ENCODE results near the gene LRIG1.

The LRIG1 gene

GRCh38 chr3:66396161-66396760, 104.6 kb downstream of the LRIG1 start:
- WGBS (ENCODE audit: insufficient coverage), result 98% methylated on average over 12 of the region's 13 CpGs

GRCh38 chr3:66395635-66396034, 105.2 kb downstream of the LRIG1 start:
- peaks cover 0 to 28% (median 4%) of the 10 kb centered on the region in 4 experiments for H3K36me3 ChIP-seq (ENCODE audit: control insufficient read depth in 4 of 4, insufficient read depth in 4 of 4, low read length in 3 of 4)
- no peaks in the 10 kb centered on the region for H3K9me3 ChIP-seq (ENCODE audit: control extremely low read depth in 1 of 5, control insufficient read depth in 4 of 5, insufficient read depth in 2 of 5, low read depth in 1 of 5, low read length in 4 of 5)
- 96% methylated on average over 10 of the region's 10 CpGs for WGBS (ENCODE audit: insufficient coverage)
- CTCF ChIA-PET, result no interaction called here
- POLR2A ChIA-PET, result no interaction called here
- DNase-seq, result no peak
- H3K4me3 ChIP-seq (ENCODE audit: control insufficient read depth in 1 of 7, extremely low read depth in 1 of 7, insufficient read depth in 4 of 7, low read depth in 2 of 7, low read length in 6 of 7), result no peak overlapping the region
- H3K4me1 ChIP-seq (ENCODE audit: control extremely low read depth in 1 of 4, control insufficient read depth in 4 of 4, insufficient read depth in 4 of 4, low read length in 3 of 4), result peaks cover 0 to 3% (median 1%) of the 10 kb centered on the region in 4 experiments
- no peak overlapping the region for H3K27ac ChIP-seq (ENCODE audit: insufficient read depth in 1 of 2, low read depth in 1 of 2, low read length in 2 of 2, poor library complexity in 1 of 2, severe bottlenecking in 2 of 2)
- no peaks in the 10 kb centered on the region for H3K27me3 ChIP-seq (replicated peaks in 2 of 5; ENCODE audit: control insufficient read depth in 4 of 5, insufficient read depth in 5 of 5, low read length in 4 of 5)

More at GRCh38 chr3:66396161-66396760, 104.6 kb downstream of the LRIG1 start:
- Histone ChIP-seq H3K27ac (ENCODE audit: insufficient read depth in 1 of 2, low read depth in 1 of 2, low read length in 2 of 2, poor library complexity in 1 of 2, severe bottlenecking in 2 of 2) (no peak overlapping the region), H3K4me1 (ENCODE audit: control extremely low read depth in 1 of 4, control insufficient read depth in 4 of 4, insufficient read depth in 4 of 4, low read length in 3 of 4) (peaks cover 0 to 3% (median 1%) of the 10 kb centered on the region in 4 experiments), H3K9me3 (ENCODE audit: control extremely low read depth in 1 of 5, control insufficient read depth in 4 of 5, insufficient read depth in 2 of 5, low read depth in 1 of 5, low read length in 4 of 5) (no peaks in the 10 kb centered on the region), H3K27me3 (replicated peaks in 2 of 5; ENCODE audit: control insufficient read depth in 4 of 5, insufficient read depth in 5 of 5, low read length in 4 of 5) (no peaks in the 10 kb centered on the region), H3K36me3 (ENCODE audit: control insufficient read depth in 4 of 4, insufficient read depth in 4 of 4, low read length in 3 of 4) (peaks cover 0 to 26% (median 4%) of the 10 kb centered on the region in 4 experiments), H3K4me3 (ENCODE audit: control insufficient read depth in 1 of 7, extremely low read depth in 1 of 7, insufficient read depth in 4 of 7, low read depth in 2 of 7, low read length in 6 of 7) (no peak overlapping the region)
- DNase-seq, result no peak
- CTCF ChIA-PET, result interaction anchor here (2.6 kb wide), 1 partner anchor 11 kb away, joined by 10 read pairs; no protein-coding TSS in a partner anchor
- POLR2A ChIA-PET, result no interaction called here

DNA sequence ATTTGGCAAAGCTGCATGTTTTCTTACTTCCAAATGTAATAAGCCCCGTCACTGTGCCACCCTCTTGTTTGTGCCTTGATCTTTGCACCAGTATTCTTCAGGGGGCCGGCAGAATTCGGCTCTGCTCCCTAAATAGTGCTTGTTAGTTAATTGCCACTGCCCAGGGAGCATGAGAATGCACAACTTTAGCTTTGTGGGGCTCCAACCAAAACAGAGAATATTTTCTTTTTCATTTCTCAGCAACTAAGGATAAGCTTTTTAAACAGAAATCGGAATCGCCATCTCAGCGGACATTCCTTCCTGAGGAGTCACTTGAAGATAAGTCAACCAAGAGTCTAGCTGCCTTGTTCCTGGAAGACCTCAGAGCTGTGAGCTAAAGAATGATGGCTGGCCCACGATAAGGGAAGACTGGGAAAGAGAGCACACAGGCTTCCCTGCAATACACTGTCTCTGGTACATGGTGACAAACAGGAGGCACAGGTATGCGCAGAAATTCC, 106.0 kb downstream of the LRIG1 start:
- H3K27me3 ChIP-seq (replicated peaks in 2 of 5; ENCODE audit: control insufficient read depth in 4 of 5, insufficient read depth in 5 of 5, low read length in 4 of 5), result no peaks in the 10 kb centered on the region
- ChIA-PET POLR2A (no interaction called here), CTCF (interaction anchor here (0.7 to 2.5 kb wide), 5 partner anchors 12 to 428 kb away, joined by 3 to 8 read pairs (median 4); no protein-coding TSS in a partner anchor)
- WGBS (ENCODE audit: insufficient coverage), result 98% methylated on average over 8 of the region's 8 CpGs
- H3K4me3 ChIP-seq (ENCODE audit: control insufficient read depth in 1 of 7, extremely low read depth in 1 of 7, insufficient read depth in 4 of 7, low read depth in 2 of 7, low read length in 6 of 7), result no peak overlapping the region
- no peak for DNase-seq
- H3K27ac ChIP-seq (ENCODE audit: insufficient read depth in 1 of 2, low read depth in 1 of 2, low read length in 2 of 2, poor library complexity in 1 of 2, severe bottlenecking in 2 of 2), result no peak overlapping the region
- H3K9me3 ChIP-seq (ENCODE audit: control extremely low read depth in 1 of 5, control insufficient read depth in 4 of 5, insufficient read depth in 2 of 5, low read depth in 1 of 5, low read length in 4 of 5), result no peaks in the 10 kb centered on the region
- H3K4me1 ChIP-seq (ENCODE audit: control extremely low read depth in 1 of 4, control insufficient read depth in 4 of 4, insufficient read depth in 4 of 4, low read length in 3 of 4), result peaks cover 0 to 3% (median 1%) of the 10 kb centered on the region in 4 experiments
- peaks cover 0 to 28% (median 4%) of the 10 kb centered on the region in 4 experiments for H3K36me3 ChIP-seq (ENCODE audit: control insufficient read depth in 4 of 4, insufficient read depth in 4 of 4, low read length in 3 of 4)

- H3K36me3 ChIP-seq (ENCODE audit: control insufficient read depth in 4 of 4, insufficient read depth in 4 of 4, low read length in 3 of 4), result peaks cover 0 to 30% (median 3%) of the 10 kb centered on the region in 4 experiments
- WGBS (ENCODE audit: insufficient coverage), result 85% methylated on average over 10 of the region's 12 CpGs
- CTCF ChIA-PET, result interaction anchor here (0.6 to 2.5 kb wide), 7 partner anchors 10 to 428 kb away, joined by 3 to 8 read pairs (median 3); no protein-coding TSS in a partner anchor
- H3K27ac ChIP-seq (ENCODE audit: insufficient read depth in 1 of 2, low read depth in 1 of 2, low read length in 2 of 2, poor library complexity in 1 of 2, severe bottlenecking in 2 of 2), result no peak overlapping the region
- H3K4me3 ChIP-seq (ENCODE audit: control insufficient read depth in 1 of 7, extremely low read depth in 1 of 7, insufficient read depth in 4 of 7, low read depth in 2 of 7, low read length in 6 of 7), result no peak overlapping the region
- H3K27me3 ChIP-seq (replicated peaks in 2 of 5; ENCODE audit: control insufficient read depth in 4 of 5, insufficient read depth in 5 of 5, low read length in 4 of 5), result no peaks in the 10 kb centered on the region
- peaks cover 0 to 3% (median 1%) of the 10 kb centered on the region in 4 experiments for H3K4me1 ChIP-seq (ENCODE audit: control extremely low read depth in 1 of 4, control insufficient read depth in 4 of 4, insufficient read depth in 4 of 4, low read length in 3 of 4)
- peak in 2 of 3 donors; percentile 7 to 48 for DNase-seq
- POLR2A ChIA-PET, result no interaction called here
- H3K9me3 ChIP-seq (ENCODE audit: control extremely low read depth in 1 of 5, control insufficient read depth in 4 of 5, insufficient read depth in 2 of 5, low read depth in 1 of 5, low read length in 4 of 5), result no peaks in the 10 kb centered on the region
Measured at GRCh38 chr3:66394019-66394752, 106.6 kb downstream of the LRIG1 start.

- no peak overlapping the region for H3K27ac ChIP-seq (ENCODE audit: insufficient read depth in 1 of 2, low read depth in 1 of 2, low read length in 2 of 2, poor library complexity in 1 of 2, severe bottlenecking in 2 of 2)
- H3K4me3 ChIP-seq (ENCODE audit: control insufficient read depth in 1 of 7, extremely low read depth in 1 of 7, insufficient read depth in 4 of 7, low read depth in 2 of 7, low read length in 6 of 7), result no peak overlapping the region
- DNase-seq, result peak in 2 of 3 donors; percentile 7 to 30
- WGBS (ENCODE audit: insufficient coverage), result 95% methylated on average over 3 of the region's 13 CpGs
- no peaks in the 10 kb centered on the region for H3K9me3 ChIP-seq (ENCODE audit: control extremely low read depth in 1 of 5, control insufficient read depth in 4 of 5, insufficient read depth in 2 of 5, low read depth in 1 of 5, low read length in 4 of 5)
- ChIA-PET POLR2A (no interaction called here), CTCF (interaction anchor here (1.4 to 2.5 kb wide), 4 partner anchors 9 to 429 kb away, joined by 3 to 8 read pairs (median 6); no protein-coding TSS in a partner anchor)
- no peaks in the 10 kb centered on the region for H3K27me3 ChIP-seq (replicated peaks in 2 of 5; ENCODE audit: control insufficient read depth in 4 of 5, insufficient read depth in 5 of 5, low read length in 4 of 5)
- H3K36me3 ChIP-seq (ENCODE audit: control insufficient read depth in 4 of 4, insufficient read depth in 4 of 4, low read length in 3 of 4), result peaks cover 0 to 32% (median 3%) of the 10 kb centered on the region in 4 experiments
- peaks cover 0 to 3% (median 1%) of the 10 kb centered on the region in 4 experiments for H3K4me1 ChIP-seq (ENCODE audit: control extremely low read depth in 1 of 4, control insufficient read depth in 4 of 4, insufficient read depth in 4 of 4, low read length in 3 of 4)
Measured at GRCh38 chr3:66393333-66394005, 107.4 kb downstream of the LRIG1 start.

DNA sequence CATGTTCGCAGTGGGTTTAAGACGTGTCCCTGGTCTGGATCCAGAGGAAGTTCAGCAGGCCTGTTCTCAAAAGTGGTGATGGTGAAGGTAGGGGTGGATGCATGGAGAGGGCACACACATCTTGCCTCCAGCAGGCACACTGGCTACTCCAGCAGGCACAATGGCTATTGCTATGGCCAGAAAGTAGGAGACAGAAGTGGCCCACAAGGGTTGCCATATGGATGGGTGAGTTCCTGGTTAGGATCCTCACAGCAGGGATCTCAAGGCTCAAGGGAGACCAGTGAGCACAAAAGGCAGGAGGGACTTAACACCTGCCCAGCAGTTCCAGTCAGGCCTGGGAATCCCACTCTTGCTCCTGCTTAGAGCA, 107.9 kb downstream of the LRIG1 start:
- Histone ChIP-seq H3K27me3 (replicated peaks in 2 of 5; ENCODE audit: control insufficient read depth in 4 of 5, insufficient read depth in 5 of 5, low read length in 4 of 5) (no peaks in the 10 kb centered on the region), H3K36me3 (ENCODE audit: control insufficient read depth in 4 of 4, insufficient read depth in 4 of 4, low read length in 3 of 4) (peaks cover 0 to 27% (median 3%) of the 10 kb centered on the region in 4 experiments), H3K4me1 (ENCODE audit: control extremely low read depth in 1 of 4, control insufficient read depth in 4 of 4, insufficient read depth in 4 of 4, low read length in 3 of 4) (peaks cover 0 to 3% (median 1%) of the 10 kb centered on the region in 4 experiments), H3K4me3 (ENCODE audit: control insufficient read depth in 1 of 7, extremely low read depth in 1 of 7, insufficient read depth in 4 of 7, low read depth in 2 of 7, low read length in 6 of 7) (no peak overlapping the region), H3K9me3 (ENCODE audit: control extremely low read depth in 1 of 5, control insufficient read depth in 4 of 5, insufficient read depth in 2 of 5, low read depth in 1 of 5, low read length in 4 of 5) (no peaks in the 10 kb centered on the region), H3K27ac (ENCODE audit: insufficient read depth in 1 of 2, low read depth in 1 of 2, low read length in 2 of 2, poor library complexity in 1 of 2, severe bottlenecking in 2 of 2) (no peak overlapping the region)
- 90% methylated on average over 2 of the region's 2 CpGs for WGBS (ENCODE audit: insufficient coverage)
- no peak for DNase-seq
- CTCF ChIA-PET, result interaction anchor here (1.4 to 2.5 kb wide), 3 partner anchors 9 to 430 kb away, joined by 3 to 7 read pairs (median 4); no protein-coding TSS in a partner anchor
- POLR2A ChIA-PET, result no interaction called here
